ENCODE results near the gene ALX3.

The ALX3 gene

GRCh38 chr1:110112143-110112542 is 41.7 kb upstream of the ALX3 start, which contains the start of gene UBL4B:
TSS of gene UBL4B (plus strand) at chr1:110112443. CDS start at chr1:110112535, 92 bp downstream.
- H3K4me3 ChIP-seq (ENCODE audit: insufficient read length, low read depth), result no peak within 1 kb of the TSS
- H3K4me1 ChIP-seq (ENCODE audit: insufficient read depth, insufficient read length), result peaks cover 13% of the 10 kb centered on the region
- H3K27me3 ChIP-seq (ENCODE audit: insufficient read depth, insufficient read length), result no peaks in the 10 kb centered on the region
- no peak for DNase-seq (ENCODE audit: low read depth, low spot score)
- H3K9me3 ChIP-seq (ENCODE audit: insufficient read depth, low read length), result no peaks in the 10 kb centered on the region
- TF ChIP-seq ZNF274 (IDR thresholded peaks at IDR 0.05; ENCODE audit: low read depth, low read length), result no peak
- no peak for TF ChIP-seq SUZ12 (IDR thresholded peaks at IDR 0.05; ENCODE audit: extremely low read depth, insufficient read depth, insufficient read length)
- no peak for TF ChIP-seq YY1 (IDR thresholded peaks at IDR 0.05; ENCODE audit: insufficient read depth, insufficient read length)
- H3K36me3 ChIP-seq (ENCODE audit: insufficient read depth, insufficient read length, low read length), result no peaks in the 10 kb centered on the region
- no peak within 1 kb of the TSS for H3K9ac ChIP-seq (ENCODE audit: insufficient read length, low read depth)

- Histone ChIP-seq H3K9ac (ENCODE audit: insufficient read length, low read depth) (no peak overlapping the region), H3K27me3 (ENCODE audit: insufficient read depth, insufficient read length) (no peaks in the 10 kb centered on the region), H3K9me3 (ENCODE audit: insufficient read depth, low read length) (no peaks in the 10 kb centered on the region), H3K4me1 (ENCODE audit: insufficient read depth, insufficient read length) (peaks cover 11% of the 10 kb centered on the region), H3K36me3 (ENCODE audit: insufficient read depth, insufficient read length, low read length) (no peaks in the 10 kb centered on the region), H3K4me3 (ENCODE audit: insufficient read length, low read depth) (no peak overlapping the region)
- peak; percentile 15 for DNase-seq (ENCODE audit: low read depth, low spot score)
- TF ChIP-seq SUZ12 (IDR thresholded peaks at IDR 0.05; ENCODE audit: extremely low read depth, insufficient read depth, insufficient read length) (no peak), ZNF274 (IDR thresholded peaks at IDR 0.05; ENCODE audit: low read depth, low read length) (no peak), YY1 (IDR thresholded peaks at IDR 0.05; ENCODE audit: insufficient read depth, insufficient read length) (no peak)
Measured at GRCh38 chr1:110111081-110111480, 40.6 kb upstream of the ALX3 start.

GRCh38 chr1:110107867-110108469 is 37.5 kb upstream of the ALX3 start:
- Histone ChIP-seq H3K4me3 (ENCODE audit: insufficient read length, low read depth) (no peak overlapping the region), H3K4me1 (ENCODE audit: insufficient read depth, insufficient read length) (peaks cover 11% of the 10 kb centered on the region), H3K27me3 (ENCODE audit: insufficient read depth, insufficient read length) (no peaks in the 10 kb centered on the region), H3K9me3 (ENCODE audit: insufficient read depth, low read length) (no peaks in the 10 kb centered on the region), H3K36me3 (ENCODE audit: insufficient read depth, insufficient read length, low read length) (no peaks in the 10 kb centered on the region), H3K9ac (ENCODE audit: insufficient read length, low read depth) (no peak overlapping the region)
- TF ChIP-seq ZNF274 (IDR thresholded peaks at IDR 0.05; ENCODE audit: low read depth, low read length), result no peak
- no peak for TF ChIP-seq SUZ12 (IDR thresholded peaks at IDR 0.05; ENCODE audit: extremely low read depth, insufficient read depth, insufficient read length)
- TF ChIP-seq YY1 (IDR thresholded peaks at IDR 0.05; ENCODE audit: insufficient read depth, insufficient read length), result no peak
- DNase-seq (ENCODE audit: low read depth, low spot score), result no peak

GRCh38 chr1:110106013-110106941 is 35.8 kb upstream of the ALX3 start:
- no peak overlapping the region for H3K4me3 ChIP-seq (ENCODE audit: insufficient read length, low read depth)
- H3K4me1 ChIP-seq (ENCODE audit: insufficient read depth, insufficient read length), result peaks cover 8% of the 10 kb centered on the region
- peak; percentile 84 for DNase-seq (ENCODE audit: low read depth, low spot score)
- TF ChIP-seq ZNF274 (IDR thresholded peaks at IDR 0.05; ENCODE audit: low read depth, low read length) (no peak), YY1 (IDR thresholded peaks at IDR 0.05; ENCODE audit: insufficient read depth, insufficient read length) (no peak), SUZ12 (IDR thresholded peaks at IDR 0.05; ENCODE audit: extremely low read depth, insufficient read depth, insufficient read length) (no peak)
- peak overlapping the region; percentile 22 for H3K9ac ChIP-seq (ENCODE audit: insufficient read length, low read depth)
- no peaks in the 10 kb centered on the region for H3K9me3 ChIP-seq (ENCODE audit: insufficient read depth, low read length)
- H3K36me3 ChIP-seq (ENCODE audit: insufficient read depth, insufficient read length, low read length), result no peaks in the 10 kb centered on the region
- no peaks in the 10 kb centered on the region for H3K27me3 ChIP-seq (ENCODE audit: insufficient read depth, insufficient read length)

GRCh38 chr1:110102081-110102480 is 31.6 kb upstream of the ALX3 start:
- Histone ChIP-seq H3K4me1 (ENCODE audit: insufficient read depth, insufficient read length) (peaks cover 16% of the 10 kb centered on the region), H3K36me3 (ENCODE audit: insufficient read depth, insufficient read length, low read length) (no peaks in the 10 kb centered on the region), H3K27me3 (ENCODE audit: insufficient read depth, insufficient read length) (no peaks in the 10 kb centered on the region), H3K9me3 (ENCODE audit: insufficient read depth, low read length) (no peaks in the 10 kb centered on the region), H3K4me3 (ENCODE audit: insufficient read length, low read depth) (no peak overlapping the region), H3K9ac (ENCODE audit: insufficient read length, low read depth) (no peak overlapping the region)
- TF ChIP-seq YY1 (IDR thresholded peaks at IDR 0.05; ENCODE audit: insufficient read depth, insufficient read length) (no peak), ZNF274 (IDR thresholded peaks at IDR 0.05; ENCODE audit: low read depth, low read length) (no peak), SUZ12 (IDR thresholded peaks at IDR 0.05; ENCODE audit: extremely low read depth, insufficient read depth, insufficient read length) (no peak)
- DNase-seq (ENCODE audit: low read depth, low spot score), result no peak

GRCh38 chr1:110100335-110100734 is 29.9 kb upstream of the ALX3 start:
- H3K4me3 ChIP-seq (ENCODE audit: insufficient read length, low read depth), result no peak overlapping the region
- no peaks in the 10 kb centered on the region for H3K27me3 ChIP-seq (ENCODE audit: insufficient read depth, insufficient read length)
- H3K36me3 ChIP-seq (ENCODE audit: insufficient read depth, insufficient read length, low read length), result no peaks in the 10 kb centered on the region
- no peak for DNase-seq (ENCODE audit: low read depth, low spot score)
- no peaks in the 10 kb centered on the region for H3K9me3 ChIP-seq (ENCODE audit: insufficient read depth, low read length)
- TF ChIP-seq SUZ12 (IDR thresholded peaks at IDR 0.05; ENCODE audit: extremely low read depth, insufficient read depth, insufficient read length), result no peak
- no peak for TF ChIP-seq ZNF274 (IDR thresholded peaks at IDR 0.05; ENCODE audit: low read depth, low read length)
- TF ChIP-seq YY1 (IDR thresholded peaks at IDR 0.05; ENCODE audit: insufficient read depth, insufficient read length), result no peak
- H3K9ac ChIP-seq (ENCODE audit: insufficient read length, low read depth), result no peak overlapping the region
- peaks cover 9% of the 10 kb centered on the region for H3K4me1 ChIP-seq (ENCODE audit: insufficient read depth, insufficient read length)

All from NT2/D1 (cell line).